WTC11 (cell line): Measurements from ENCODE around the gene VPS33B. TPM values are rescaled to one million over a fixed set of nuclear protein-coding genes. Genes with fewer than 3 reads are reported as not detected.

Source experiments
- ATAC-seq: fragments of 200-7000 bp; cut with Tn5 transposase; 2 replicates; pipeline ENCODE4 v1.10.0; 2021; ENCODE audit warnings: mild to moderate bottlenecking, moderate library complexity
- CTCF ChIA-PET: fragments of 300-600 bp; sonication (Branson Sonifier 250); formaldehyde crosslinking; loops from one replicate; lab custom pipeline; 2021; ENCODE audit warnings: antibody characterized with exemption; lab: Charles Lee
- POLR2A ChIA-PET: fragments of 350-600 bp; sonication (Branson Sonifier 250); formaldehyde crosslinking; loops from one replicate; lab custom pipeline; 2021; ENCODE audit warnings: antibody characterized with exemption; lab: Charles Lee
- DNase-seq: peaks from one replicate; pipeline ENCODE4 v3.0.0; 2021; ENCODE audit warnings: low spot score
- H3K27ac Mint-ChIP-seq: 2 replicates; pipeline ENCODE4 v1.8.0; 2021; ENCODE audit warnings: mixed read lengths
- H3K27me3 Mint-ChIP-seq: 2 replicates; pipeline ENCODE4 v1.8.0; 2021; ENCODE audit warnings: low read depth, mild to moderate bottlenecking, moderate library complexity, mixed read lengths
- H3K36me3 Mint-ChIP-seq: 2 replicates; pipeline ENCODE4 v1.8.0; 2021; ENCODE audit warnings: mixed read lengths
- H3K4me1 Mint-ChIP-seq: 2 replicates; pipeline ENCODE4 v1.8.0; 2022; ENCODE audit warnings: mixed read lengths
- H3K4me3 Mint-ChIP-seq: 2 replicates; pipeline ENCODE4 v1.8.0; 2021; ENCODE audit warnings: mild to moderate bottlenecking, moderate library complexity, mixed read lengths
- H3K9me3 Mint-ChIP-seq: 2 replicates; pipeline ENCODE4 v1.8.0; 2021; ENCODE audit warnings: mixed read lengths
- ATF1 ChIP-seq: sonication (generic); formaldehyde crosslinking; IDR thresholded peaks from 2 replicates; pipeline ENCODE4 v1.8.1; 2023; ENCODE audit warnings: mild to moderate bottlenecking, moderate library complexity, missing genetic modification reagents
- FOXP1 ChIP-seq: sonication (generic); formaldehyde crosslinking; IDR thresholded peaks from 2 replicates; pipeline ENCODE4 v1.8.0; 2022; ENCODE audit warnings: missing genetic modification reagents, mild to moderate bottlenecking, moderate library complexity, borderline replicate concordance
- IRF2 ChIP-seq: sonication (generic); formaldehyde crosslinking; IDR thresholded peaks from 2 replicates; pipeline ENCODE4 v1.8.0; 2022; ENCODE audit warnings: low read depth, missing genetic modification reagents, borderline replicate concordance
- JAZF1 ChIP-seq: fragments of 250-450 bp; sonication (Bioruptor Pico); IDR thresholded peaks from 2 replicates; pipeline ENCODE4 v1.9.0; 2021; ENCODE audit warnings: moderate library complexity, mild to moderate bottlenecking, inconsistent platforms
- NFYB ChIP-seq: sonication (generic); formaldehyde crosslinking; conservative IDR thresholded peaks from 2 replicates; pipeline ENCODE4 v1.8.0; 2022; ENCODE audit warnings: low read depth, missing genetic modification reagents
- NR3C1 ChIP-seq: sonication (generic); formaldehyde crosslinking; conservative IDR thresholded peaks from 2 replicates; pipeline ENCODE4 v1.8.1; 2023; ENCODE audit warnings: low read depth, mild to moderate bottlenecking, missing genetic modification reagents
- RORB ChIP-seq: fragments of 250-450 bp; sonication (Bioruptor Pico); IDR thresholded peaks from 2 replicates; pipeline ENCODE4 v1.9.0; 2021; ENCODE audit warnings: mild to moderate bottlenecking
- SOX15 ChIP-seq: fragments of 250-450 bp; sonication (Bioruptor Pico); IDR thresholded peaks from 2 replicates; pipeline ENCODE4 v1.9.0; 2021; ENCODE audit warnings: mild to moderate bottlenecking
- ZBTB21 ChIP-seq: sonication (generic); formaldehyde crosslinking; IDR thresholded peaks from 2 replicates; pipeline ENCODE4 v1.8.1; 2023; ENCODE audit warnings: mild to moderate bottlenecking, missing genetic modification reagents, borderline replicate concordance
- ZNF138 ChIP-seq: sonication (generic); formaldehyde crosslinking; conservative IDR thresholded peaks from 2 replicates; pipeline ENCODE4 v1.8.1; 2022; ENCODE audit warnings: mild to moderate bottlenecking, moderate library complexity, missing genetic modification reagents
- ZNF263 ChIP-seq: sonication (generic); formaldehyde crosslinking; IDR thresholded peaks from 2 replicates; pipeline ENCODE4 v1.8.1; 2022; ENCODE audit warnings: low read depth, mild to moderate bottlenecking, moderate library complexity, missing genetic modification reagents
- total RNA-seq: library from RNA; stranded (reverse); gene quantifications from 3 replicates; pipeline ENCODE4 v1.2.3, GENCODE V29; 2021
- TF ChIP-seq, protein P1 (sequence below): sonication (generic); formaldehyde crosslinking; IDR thresholded peaks from 2 replicates; pipeline ENCODE4 v1.8.0; 2022; ENCODE audit warnings: mild to moderate bottlenecking, missing genetic modification reagents
- TF ChIP-seq, protein P2 (sequence below): sonication (generic); formaldehyde crosslinking; IDR thresholded peaks from 2 replicates; pipeline ENCODE4 v1.8.0; 2022; ENCODE audit warnings: missing genetic modification reagents
- TF ChIP-seq, protein P3 (sequence below): sonication (generic); formaldehyde crosslinking; IDR thresholded peaks from 2 replicates; pipeline ENCODE4 v1.8.0; 2023; ENCODE audit warnings: mild to moderate bottlenecking, missing genetic modification reagents
- TF ChIP-seq, protein P4 (sequence below): fragments of 200-600 bp; IDR thresholded peaks from 2 replicates; pipeline ENCODE4 v1.8.0; 2022; ENCODE audit warnings: antibody characterized with exemption
- TF ChIP-seq, protein P5 (sequence below): fragments of 250-450 bp; sonication (Bioruptor Pico); IDR thresholded peaks from 2 replicates; pipeline ENCODE4 v1.8.0; 2021; ENCODE audit warnings: mild to moderate bottlenecking
- TF ChIP-seq, protein P6 (sequence below): sonication (generic); formaldehyde crosslinking; IDR thresholded peaks from 2 replicates; pipeline ENCODE4 v1.8.0; 2023; ENCODE audit warnings: missing genetic modification reagents, mild to moderate bottlenecking, borderline replicate concordance
- TF ChIP-seq, protein P7 (sequence below): sonication (generic); formaldehyde crosslinking; conservative IDR thresholded peaks from 2 replicates; pipeline ENCODE4 v1.8.1; 2022; ENCODE audit warnings: mild to moderate bottlenecking, missing genetic modification reagents

Gene VPS33B
- total RNA-seq, 1 experiment from 2014 or later = 21.1 TPM

DNA sequence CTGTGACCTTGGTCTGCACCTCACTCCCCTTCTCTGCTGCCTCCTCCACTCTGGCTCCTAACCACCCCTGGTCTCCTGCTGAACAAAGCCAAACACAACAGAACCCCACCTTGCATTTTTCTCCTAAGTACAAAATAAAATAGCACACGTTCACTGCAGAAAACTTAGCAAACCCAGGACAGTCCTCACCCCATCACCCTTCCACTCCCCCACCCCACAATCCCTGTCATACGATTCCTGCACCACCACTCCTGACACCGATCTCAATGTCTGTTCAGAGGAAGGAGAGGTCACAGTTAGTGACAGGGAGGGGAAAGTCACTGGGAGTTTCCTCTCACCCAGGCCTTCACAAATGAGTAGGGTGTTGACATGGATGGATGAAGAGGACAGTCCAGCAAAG lies 4.2 kb downstream of the VPS33B start (continued):
- TF ChIP-seq, protein P1, sequence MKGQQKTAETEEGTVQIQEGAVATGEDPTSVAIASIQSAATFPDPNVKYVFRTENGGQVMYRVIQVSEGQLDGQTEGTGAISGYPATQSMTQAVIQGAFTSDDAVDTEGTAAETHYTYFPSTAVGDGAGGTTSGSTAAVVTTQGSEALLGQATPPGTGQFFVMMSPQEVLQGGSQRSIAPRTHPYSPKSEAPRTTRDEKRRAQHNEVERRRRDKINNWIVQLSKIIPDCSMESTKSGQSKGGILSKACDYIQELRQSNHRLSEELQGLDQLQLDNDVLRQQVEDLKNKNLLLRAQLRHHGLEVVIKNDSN (CRISPR knock-in tag) = no peak
- TF ChIP-seq, protein P2, sequence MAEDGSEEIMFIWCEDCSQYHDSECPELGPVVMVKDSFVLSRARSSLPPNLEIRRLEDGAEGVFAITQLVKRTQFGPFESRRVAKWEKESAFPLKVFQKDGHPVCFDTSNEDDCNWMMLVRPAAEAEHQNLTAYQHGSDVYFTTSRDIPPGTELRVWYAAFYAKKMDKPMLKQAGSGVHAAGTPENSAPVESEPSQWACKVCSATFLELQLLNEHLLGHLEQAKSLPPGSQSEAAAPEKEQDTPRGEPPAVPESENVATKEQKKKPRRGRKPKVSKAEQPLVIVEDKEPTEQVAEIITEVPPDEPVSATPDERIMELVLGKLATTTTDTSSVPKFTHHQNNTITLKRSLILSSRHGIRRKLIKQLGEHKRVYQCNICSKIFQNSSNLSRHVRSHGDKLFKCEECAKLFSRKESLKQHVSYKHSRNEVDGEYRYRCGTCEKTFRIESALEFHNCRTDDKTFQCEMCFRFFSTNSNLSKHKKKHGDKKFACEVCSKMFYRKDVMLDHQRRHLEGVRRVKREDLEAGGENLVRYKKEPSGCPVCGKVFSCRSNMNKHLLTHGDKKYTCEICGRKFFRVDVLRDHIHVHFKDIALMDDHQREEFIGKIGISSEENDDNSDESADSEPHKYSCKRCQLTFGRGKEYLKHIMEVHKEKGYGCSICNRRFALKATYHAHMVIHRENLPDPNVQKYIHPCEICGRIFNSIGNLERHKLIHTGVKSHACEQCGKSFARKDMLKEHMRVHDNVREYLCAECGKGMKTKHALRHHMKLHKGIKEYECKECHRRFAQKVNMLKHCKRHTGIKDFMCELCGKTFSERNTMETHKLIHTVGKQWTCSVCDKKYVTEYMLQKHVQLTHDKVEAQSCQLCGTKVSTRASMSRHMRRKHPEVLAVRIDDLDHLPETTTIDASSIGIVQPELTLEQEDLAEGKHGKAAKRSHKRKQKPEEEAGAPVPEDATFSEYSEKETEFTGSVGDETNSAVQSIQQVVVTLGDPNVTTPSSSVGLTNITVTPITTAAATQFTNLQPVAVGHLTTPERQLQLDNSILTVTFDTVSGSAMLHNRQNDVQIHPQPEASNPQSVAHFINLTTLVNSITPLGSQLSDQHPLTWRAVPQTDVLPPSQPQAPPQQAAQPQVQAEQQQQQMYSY (CRISPR knock-in tag) = no peak
- TF ChIP-seq, protein P3, sequence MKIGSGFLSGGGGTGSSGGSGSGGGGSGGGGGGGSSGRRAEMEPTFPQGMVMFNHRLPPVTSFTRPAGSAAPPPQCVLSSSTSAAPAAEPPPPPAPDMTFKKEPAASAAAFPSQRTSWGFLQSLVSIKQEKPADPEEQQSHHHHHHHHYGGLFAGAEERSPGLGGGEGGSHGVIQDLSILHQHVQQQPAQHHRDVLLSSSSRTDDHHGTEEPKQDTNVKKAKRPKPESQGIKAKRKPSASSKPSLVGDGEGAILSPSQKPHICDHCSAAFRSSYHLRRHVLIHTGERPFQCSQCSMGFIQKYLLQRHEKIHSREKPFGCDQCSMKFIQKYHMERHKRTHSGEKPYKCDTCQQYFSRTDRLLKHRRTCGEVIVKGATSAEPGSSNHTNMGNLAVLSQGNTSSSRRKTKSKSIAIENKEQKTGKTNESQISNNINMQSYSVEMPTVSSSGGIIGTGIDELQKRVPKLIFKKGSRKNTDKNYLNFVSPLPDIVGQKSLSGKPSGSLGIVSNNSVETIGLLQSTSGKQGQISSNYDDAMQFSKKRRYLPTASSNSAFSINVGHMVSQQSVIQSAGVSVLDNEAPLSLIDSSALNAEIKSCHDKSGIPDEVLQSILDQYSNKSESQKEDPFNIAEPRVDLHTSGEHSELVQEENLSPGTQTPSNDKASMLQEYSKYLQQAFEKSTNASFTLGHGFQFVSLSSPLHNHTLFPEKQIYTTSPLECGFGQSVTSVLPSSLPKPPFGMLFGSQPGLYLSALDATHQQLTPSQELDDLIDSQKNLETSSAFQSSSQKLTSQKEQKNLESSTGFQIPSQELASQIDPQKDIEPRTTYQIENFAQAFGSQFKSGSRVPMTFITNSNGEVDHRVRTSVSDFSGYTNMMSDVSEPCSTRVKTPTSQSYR (CRISPR knock-in tag) = no peak
- TF ChIP-seq NFYB = no peak

DNA sequence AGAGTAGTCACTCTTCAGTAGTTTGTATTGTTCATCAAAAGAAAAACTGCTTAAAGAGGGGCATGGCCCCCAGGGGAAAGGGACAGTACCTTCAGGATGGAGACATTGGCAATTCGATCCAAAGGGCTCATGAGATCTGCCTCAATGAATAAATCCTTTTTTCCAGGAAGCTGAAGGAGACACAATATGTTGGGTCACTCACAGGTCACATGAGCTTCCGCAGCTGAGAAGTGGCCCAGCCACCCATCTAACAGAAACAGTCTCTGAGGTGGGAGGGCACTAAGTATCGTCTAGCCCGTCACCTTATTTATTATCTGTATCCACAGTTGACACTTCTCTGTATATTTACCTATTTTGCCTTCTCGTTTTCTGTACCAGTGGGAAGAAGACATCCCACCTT lies 4.7 kb downstream of the VPS33B start:
- ChIA-PET CTCF (interaction anchor here (1.1 kb wide), 1 partner anchor 15 kb away, joined by 3 read pairs; no protein-coding TSS in a partner anchor), POLR2A (no interaction called here)
- peaks cover 12% of the 10 kb centered on the region for H3K36me3 Mint-ChIP-seq

More for the DNA sequence above, 4.7 kb downstream of the VPS33B start:
- no peak for ATAC-seq
- no peak for TF ChIP-seq ZBTB21 (CRISPR knock-in tag)
- no peak for TF ChIP-seq SOX15
- no peak for TF ChIP-seq IRF2 (CRISPR knock-in tag)
- no peak for TF ChIP-seq JAZF1 (CRISPR knock-in tag)
- TF ChIP-seq NR3C1 = no peak
- no peak for TF ChIP-seq FOXP1 (CRISPR knock-in tag)
- TF ChIP-seq ZNF138 (CRISPR knock-in tag) = no peak
- TF ChIP-seq, protein P4, sequence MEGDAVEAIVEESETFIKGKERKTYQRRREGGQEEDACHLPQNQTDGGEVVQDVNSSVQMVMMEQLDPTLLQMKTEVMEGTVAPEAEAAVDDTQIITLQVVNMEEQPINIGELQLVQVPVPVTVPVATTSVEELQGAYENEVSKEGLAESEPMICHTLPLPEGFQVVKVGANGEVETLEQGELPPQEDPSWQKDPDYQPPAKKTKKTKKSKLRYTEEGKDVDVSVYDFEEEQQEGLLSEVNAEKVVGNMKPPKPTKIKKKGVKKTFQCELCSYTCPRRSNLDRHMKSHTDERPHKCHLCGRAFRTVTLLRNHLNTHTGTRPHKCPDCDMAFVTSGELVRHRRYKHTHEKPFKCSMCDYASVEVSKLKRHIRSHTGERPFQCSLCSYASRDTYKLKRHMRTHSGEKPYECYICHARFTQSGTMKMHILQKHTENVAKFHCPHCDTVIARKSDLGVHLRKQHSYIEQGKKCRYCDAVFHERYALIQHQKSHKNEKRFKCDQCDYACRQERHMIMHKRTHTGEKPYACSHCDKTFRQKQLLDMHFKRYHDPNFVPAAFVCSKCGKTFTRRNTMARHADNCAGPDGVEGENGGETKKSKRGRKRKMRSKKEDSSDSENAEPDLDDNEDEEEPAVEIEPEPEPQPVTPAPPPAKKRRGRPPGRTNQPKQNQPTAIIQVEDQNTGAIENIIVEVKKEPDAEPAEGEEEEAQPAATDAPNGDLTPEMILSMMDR = no peak
- TF ChIP-seq, protein P5, sequence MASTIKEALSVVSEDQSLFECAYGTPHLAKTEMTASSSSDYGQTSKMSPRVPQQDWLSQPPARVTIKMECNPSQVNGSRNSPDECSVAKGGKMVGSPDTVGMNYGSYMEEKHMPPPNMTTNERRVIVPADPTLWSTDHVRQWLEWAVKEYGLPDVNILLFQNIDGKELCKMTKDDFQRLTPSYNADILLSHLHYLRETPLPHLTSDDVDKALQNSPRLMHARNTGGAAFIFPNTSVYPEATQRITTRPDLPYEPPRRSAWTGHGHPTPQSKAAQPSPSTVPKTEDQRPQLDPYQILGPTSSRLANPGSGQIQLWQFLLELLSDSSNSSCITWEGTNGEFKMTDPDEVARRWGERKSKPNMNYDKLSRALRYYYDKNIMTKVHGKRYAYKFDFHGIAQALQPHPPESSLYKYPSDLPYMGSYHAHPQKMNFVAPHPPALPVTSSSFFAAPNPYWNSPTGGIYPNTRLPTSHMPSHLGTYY (CRISPR knock-in tag) = no peak
- TF ChIP-seq, protein P6, sequence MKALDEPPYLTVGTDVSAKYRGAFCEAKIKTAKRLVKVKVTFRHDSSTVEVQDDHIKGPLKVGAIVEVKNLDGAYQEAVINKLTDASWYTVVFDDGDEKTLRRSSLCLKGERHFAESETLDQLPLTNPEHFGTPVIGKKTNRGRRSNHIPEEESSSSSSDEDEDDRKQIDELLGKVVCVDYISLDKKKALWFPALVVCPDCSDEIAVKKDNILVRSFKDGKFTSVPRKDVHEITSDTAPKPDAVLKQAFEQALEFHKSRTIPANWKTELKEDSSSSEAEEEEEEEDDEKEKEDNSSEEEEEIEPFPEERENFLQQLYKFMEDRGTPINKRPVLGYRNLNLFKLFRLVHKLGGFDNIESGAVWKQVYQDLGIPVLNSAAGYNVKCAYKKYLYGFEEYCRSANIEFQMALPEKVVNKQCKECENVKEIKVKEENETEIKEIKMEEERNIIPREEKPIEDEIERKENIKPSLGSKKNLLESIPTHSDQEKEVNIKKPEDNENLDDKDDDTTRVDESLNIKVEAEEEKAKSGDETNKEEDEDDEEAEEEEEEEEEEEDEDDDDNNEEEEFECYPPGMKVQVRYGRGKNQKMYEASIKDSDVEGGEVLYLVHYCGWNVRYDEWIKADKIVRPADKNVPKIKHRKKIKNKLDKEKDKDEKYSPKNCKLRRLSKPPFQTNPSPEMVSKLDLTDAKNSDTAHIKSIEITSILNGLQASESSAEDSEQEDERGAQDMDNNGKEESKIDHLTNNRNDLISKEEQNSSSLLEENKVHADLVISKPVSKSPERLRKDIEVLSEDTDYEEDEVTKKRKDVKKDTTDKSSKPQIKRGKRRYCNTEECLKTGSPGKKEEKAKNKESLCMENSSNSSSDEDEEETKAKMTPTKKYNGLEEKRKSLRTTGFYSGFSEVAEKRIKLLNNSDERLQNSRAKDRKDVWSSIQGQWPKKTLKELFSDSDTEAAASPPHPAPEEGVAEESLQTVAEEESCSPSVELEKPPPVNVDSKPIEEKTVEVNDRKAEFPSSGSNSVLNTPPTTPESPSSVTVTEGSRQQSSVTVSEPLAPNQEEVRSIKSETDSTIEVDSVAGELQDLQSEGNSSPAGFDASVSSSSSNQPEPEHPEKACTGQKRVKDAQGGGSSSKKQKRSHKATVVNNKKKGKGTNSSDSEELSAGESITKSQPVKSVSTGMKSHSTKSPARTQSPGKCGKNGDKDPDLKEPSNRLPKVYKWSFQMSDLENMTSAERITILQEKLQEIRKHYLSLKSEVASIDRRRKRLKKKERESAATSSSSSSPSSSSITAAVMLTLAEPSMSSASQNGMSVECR (CRISPR knock-in tag) = no peak
- TF ChIP-seq ATF1 (CRISPR knock-in tag) = no peak
- TF ChIP-seq RORB = no peak
- TF ChIP-seq, protein P3 (CRISPR knock-in tag) = no peak
- TF ChIP-seq ZNF263 (CRISPR knock-in tag) = no peak
- TF ChIP-seq, protein P7, sequence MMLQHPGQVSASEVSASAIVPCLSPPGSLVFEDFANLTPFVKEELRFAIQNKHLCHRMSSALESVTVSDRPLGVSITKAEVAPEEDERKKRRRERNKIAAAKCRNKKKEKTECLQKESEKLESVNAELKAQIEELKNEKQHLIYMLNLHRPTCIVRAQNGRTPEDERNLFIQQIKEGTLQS = no peak
- DNase-seq = no peak
- no peak overlapping the region for H3K4me3 Mint-ChIP-seq
- H3K27ac Mint-ChIP-seq = no peak overlapping the region
- H3K4me1 Mint-ChIP-seq = peaks cover 11% of the 10 kb centered on the region
- no peaks in the 10 kb centered on the region for H3K9me3 Mint-ChIP-seq
- H3K27me3 Mint-ChIP-seq = no peaks in the 10 kb centered on the region
